H1 (cell line): ENCODE results near the gene C19orf25.

ENCODE experiments used
- BCL11A ChIP-seq, 2 experiments: IDR thresholded peaks; one replicate each; pipeline ENCODE4 v1.6.1; 2011; ENCODE audit warnings: low read depth in 2 of 2, low read length in 2 of 2, mild to moderate bottlenecking in 2 of 2
- BRCA1 ChIP-seq: IDR thresholded peaks from 2 replicates; pipeline ENCODE4 v1.6.1; 2012; ENCODE audit warnings: low read depth, low read length, improper control_type of control experiment
- CREB1 ChIP-seq: IDR thresholded peaks from 2 replicates; pipeline ENCODE4 v1.6.1; 2012; ENCODE audit warnings: inconsistent platforms
- CTCF ChIP-seq, 3 experiments: IDR thresholded peaks; 1 replicate in 2 of 3; 2 replicates in 1 of 3; pipeline versions ENCODE4 v1.5.1 to v1.6.1; 2011; ENCODE audit warnings: low read length in 3 of 3, mild to moderate bottlenecking in 3 of 3, inconsistent platforms in 2 of 3, low read depth in 1 of 3, moderate library complexity in 1 of 3; ENCODE audit not compliant: insufficient read depth in 1 of 3; ENCODE audit errors: control extremely low read depth in 1 of 3
- EZH2 ChIP-seq: fragments of 200-600 bp; sonication (generic); IDR thresholded peaks from 2 replicates; pipeline ENCODE4 v1.7.1; 2012; ENCODE audit warnings: low read depth, mild to moderate bottlenecking, moderate library complexity, low read length, inconsistent platforms; ENCODE audit not compliant: severe bottlenecking
- JUND ChIP-seq: IDR thresholded peaks from 2 replicates; pipeline ENCODE4 v1.6.1; 2011; ENCODE audit warnings: mild to moderate bottlenecking, improper control_type of control experiment, low read length
- POLR2A ChIP-seq, 2 experiments: IDR thresholded peaks; 1 replicate in 1 of 2; 2 replicates in 1 of 2; pipeline ENCODE4 v1.6.1; 2011; ENCODE audit warnings: low read depth in 2 of 2, low read length in 2 of 2, mild to moderate bottlenecking in 2 of 2; ENCODE audit errors: control extremely low read depth in 1 of 2
- POLR2AphosphoS5 ChIP-seq: IDR thresholded peaks from 2 replicates; pipeline ENCODE4 v1.6.1; 2011; ENCODE audit warnings: low read depth, low read length
- TEAD4 ChIP-seq: IDR thresholded peaks from 2 replicates; pipeline ENCODE4 v1.6.1; 2012; ENCODE audit warnings: low read depth, low read length, inconsistent platforms, mixed read lengths

GRCh38 chr19:1455336-1456120, 23.5 kb downstream of the C19orf25 start:
- TF ChIP-seq POLR2AphosphoS5 (no peak), CTCF (IDR thresholded peaks at IDR 0.05; ENCODE audit: control extremely low read depth in 1 of 3, insufficient read depth in 1 of 3, low read depth in 1 of 3, low read length in 3 of 3) (no peak), POLR2A (IDR thresholded peaks at IDR 0.05; ENCODE audit: control extremely low read depth in 1 of 2, low read depth in 2 of 2, low read length in 2 of 2) (no peak), EZH2 (no peak), BCL11A (IDR thresholded peaks at IDR 0.05; ENCODE audit: low read depth in 2 of 2, low read length in 2 of 2) (no peak), CREB1 (no peak), TEAD4 (no peak), BRCA1 (no peak), JUND (no peak)
